ENCODE data around the gene TTC33. TPM values are rescaled to one million over a fixed set of nuclear protein-coding genes. Genes with fewer than 3 reads are reported as not detected.

Gene TTC33
- total RNA-seq, 3 donors from 2014 or later (not counting 1 experiment from before 2014, with no cell fraction given) = 7.3 to 11.4 (median 10.0) TPM

- Mint-ChIP-seq H3K36me3 (no peaks in the 10 kb centered on the region), H3K4me1 (peaks cover 11 to 28% of the 10 kb centered on the region in 2 donors), H3K27ac (no peak overlapping the region), H3K27me3 (ENCODE audit: low read depth in 2 of 2) (no peaks in the 10 kb centered on the region), H3K4me3 (no peak overlapping the region), H3K9me3 (no peaks in the 10 kb centered on the region)
- no peak for DNase-seq
- 88% methylated on average over 1 of the region's 1 CpG for WGBS (ENCODE audit: insufficient coverage)
- no peak for ATAC-seq
- intact Hi-C loops (cut with micrococcal nuclease) = no loop called here
- H3K36me3 ChIP-seq (ENCODE audit: control insufficient read depth, insufficient read depth, low read length) = no peaks in the 10 kb centered on the region
- no peaks in the 10 kb centered on the region for H3K4me1 ChIP-seq (ENCODE audit: control insufficient read depth, insufficient read depth, low read length)
- no peaks in the 10 kb centered on the region for H3K9me3 ChIP-seq (ENCODE audit: control insufficient read depth, insufficient read depth, low read length)
- no peaks in the 10 kb centered on the region for H3K27me3 ChIP-seq (ENCODE audit: control insufficient read depth, insufficient read depth, low read length)
- H3K27ac ChIP-seq (ENCODE audit: low read length) = no peak overlapping the region
- no peak overlapping the region for H3K4me3 ChIP-seq (ENCODE audit: low read length)
- TF ChIP-seq CTCF (IDR thresholded peaks at IDR 0.05) = no peak
Observed at GRCh38 chr5:40575411-40575810, 180.3 kb downstream of the TTC33 start.

DNA sequence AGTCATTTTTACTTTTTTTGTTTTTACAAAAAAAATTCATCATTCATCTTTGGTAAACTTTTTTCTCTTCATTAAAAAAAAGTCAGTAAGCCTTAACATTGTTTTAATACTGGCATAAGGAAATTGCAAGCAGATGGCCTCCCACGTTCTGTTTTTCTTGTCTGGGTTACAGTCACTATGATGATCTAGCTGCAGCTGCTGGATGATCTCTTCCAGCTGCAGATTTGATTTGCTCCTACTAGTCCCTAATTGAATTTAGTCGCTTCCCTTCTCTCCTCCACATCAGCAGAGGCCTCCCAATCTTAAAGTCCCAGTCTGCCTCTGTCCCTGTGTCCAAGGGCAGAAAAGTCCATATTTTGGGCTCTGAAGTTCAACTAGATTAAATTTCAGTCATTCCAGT is 182.8 kb downstream of the TTC33 start:
- no peaks in the 10 kb centered on the region for H3K36me3 Mint-ChIP-seq
- no peaks in the 10 kb centered on the region for H3K27me3 ChIP-seq (ENCODE audit: control insufficient read depth, insufficient read depth, low read length)
- peaks cover 4% of the 10 kb centered on the region for H3K4me1 ChIP-seq (ENCODE audit: control insufficient read depth, insufficient read depth, low read length)
- intact Hi-C loops (cut with micrococcal nuclease) = loop anchor here (5.0 kb wide), 1 partner anchor 211 kb away; no protein-coding TSS in a partner anchor
- no peak for TF ChIP-seq CTCF (IDR thresholded peaks at IDR 0.05)
- H3K9me3 ChIP-seq (ENCODE audit: control insufficient read depth, insufficient read depth, low read length) = no peaks in the 10 kb centered on the region
- H3K4me1 Mint-ChIP-seq = peaks cover 21 to 27% of the 10 kb centered on the region in 2 donors
- H3K27me3 Mint-ChIP-seq (ENCODE audit: low read depth in 2 of 2) = no peaks in the 10 kb centered on the region
- DNase-seq = no peak
- no peak overlapping the region for H3K27ac Mint-ChIP-seq
- no peak overlapping the region for H3K27ac ChIP-seq (ENCODE audit: low read length)
- H3K36me3 ChIP-seq (ENCODE audit: control insufficient read depth, insufficient read depth, low read length) = no peaks in the 10 kb centered on the region
- H3K4me3 ChIP-seq (ENCODE audit: low read length) = no peak overlapping the region
- H3K9me3 Mint-ChIP-seq = no peaks in the 10 kb centered on the region
- no peak overlapping the region for H3K4me3 Mint-ChIP-seq
- no peak for ATAC-seq
- WGBS (ENCODE audit: insufficient coverage) = 77% methylated on average over 2 of the region's 2 CpGs

- H3K27me3 Mint-ChIP-seq (ENCODE audit: low read depth in 2 of 2) = no peaks in the 10 kb centered on the region
- peaks cover 4% of the 10 kb centered on the region for H3K4me1 ChIP-seq (ENCODE audit: control insufficient read depth, insufficient read depth, low read length)
- 96% methylated on average over 5 of the region's 6 CpGs for WGBS (ENCODE audit: insufficient coverage)
- H3K27ac Mint-ChIP-seq = no peak overlapping the region
- TF ChIP-seq CTCF (IDR thresholded peaks at IDR 0.05) = no peak
- no peak overlapping the region for H3K27ac ChIP-seq (ENCODE audit: low read length)
- H3K27me3 ChIP-seq (ENCODE audit: control insufficient read depth, insufficient read depth, low read length) = no peaks in the 10 kb centered on the region
- ATAC-seq (no peak), DNase-seq (no peak)
- H3K9me3 ChIP-seq (ENCODE audit: control insufficient read depth, insufficient read depth, low read length) = no peaks in the 10 kb centered on the region
- H3K4me3 Mint-ChIP-seq = no peak overlapping the region
- intact Hi-C loops (cut with micrococcal nuclease) = loop anchor here (5.0 kb wide), 1 partner anchor 210 kb away; no protein-coding TSS in a partner anchor
- no peaks in the 10 kb centered on the region for H3K9me3 Mint-ChIP-seq
- H3K36me3 Mint-ChIP-seq = no peaks in the 10 kb centered on the region
- H3K4me1 Mint-ChIP-seq = peaks cover 21 to 27% of the 10 kb centered on the region in 2 donors
- H3K36me3 ChIP-seq (ENCODE audit: control insufficient read depth, insufficient read depth, low read length) = no peaks in the 10 kb centered on the region
- no peak overlapping the region for H3K4me3 ChIP-seq (ENCODE audit: low read length)
Observed at GRCh38 chr5:40572391-40572790, 183.4 kb downstream of the TTC33 start.

GRCh38 chr5:40571729-40572128 is 184.0 kb downstream of the TTC33 start:
- intact Hi-C loops (cut with micrococcal nuclease) = loop anchor here (5.0 kb wide), 1 partner anchor 209 kb away; no protein-coding TSS in a partner anchor
- no peak for DNase-seq
- H3K36me3 ChIP-seq (ENCODE audit: control insufficient read depth, insufficient read depth, low read length) = no peaks in the 10 kb centered on the region
- Mint-ChIP-seq H3K36me3 (no peaks in the 10 kb centered on the region), H3K27me3 (ENCODE audit: low read depth in 2 of 2) (no peaks in the 10 kb centered on the region), H3K4me1 (peaks cover 21 to 27% of the 10 kb centered on the region in 2 donors), H3K4me3 (no peak overlapping the region), H3K27ac (no peak overlapping the region), H3K9me3 (no peaks in the 10 kb centered on the region)
- ATAC-seq = no peak
- no peak overlapping the region for H3K4me3 ChIP-seq (ENCODE audit: low read length)
- H3K4me1 ChIP-seq (ENCODE audit: control insufficient read depth, insufficient read depth, low read length) = peaks cover 4% of the 10 kb centered on the region
- WGBS (ENCODE audit: insufficient coverage) = 50% methylated on average over 1 of the region's 2 CpGs
- H3K9me3 ChIP-seq (ENCODE audit: control insufficient read depth, insufficient read depth, low read length) = no peaks in the 10 kb centered on the region
- H3K27ac ChIP-seq (ENCODE audit: low read length) = no peak overlapping the region
- no peaks in the 10 kb centered on the region for H3K27me3 ChIP-seq (ENCODE audit: control insufficient read depth, insufficient read depth, low read length)
- no peak for TF ChIP-seq CTCF (IDR thresholded peaks at IDR 0.05)
